GM12801 (cell line): ENCODE results near the gene FEV.

Source experiments
- CTCF ChIP-seq: IDR thresholded peaks from one replicate; pipeline ENCODE4 v1.5.1; 2011; ENCODE audit warnings: control low read depth; ENCODE audit not compliant: insufficient read length; ENCODE audit errors: extremely low read depth

Gene FEV

GRCh38 chr2:219010873-219011272 lies 25.9 kb upstream of the FEV start:
- no peak for TF ChIP-seq CTCF

- TF ChIP-seq CTCF: no peak
Measured at GRCh38 chr2:219010162-219010756, 25.3 kb upstream of the FEV start.

- TF ChIP-seq CTCF: no peak
Measured at GRCh38 chr2:219009294-219009693, 24.3 kb upstream of the FEV start.

GRCh38 chr2:219003979-219004378 lies 19.0 kb upstream of the FEV start:
- no peak for TF ChIP-seq CTCF

- no peak for TF ChIP-seq CTCF
Measured at GRCh38 chr2:219003267-219003634, 18.3 kb upstream of the FEV start.

GRCh38 chr2:219002395-219003266 lies 17.6 kb upstream of the FEV start:
- no peak for TF ChIP-seq CTCF

GRCh38 chr2:219001577-219002394 lies 16.8 kb upstream of the FEV start:
- no peak for TF ChIP-seq CTCF
